ENCODE data around the gene S100A2.

DNA sequence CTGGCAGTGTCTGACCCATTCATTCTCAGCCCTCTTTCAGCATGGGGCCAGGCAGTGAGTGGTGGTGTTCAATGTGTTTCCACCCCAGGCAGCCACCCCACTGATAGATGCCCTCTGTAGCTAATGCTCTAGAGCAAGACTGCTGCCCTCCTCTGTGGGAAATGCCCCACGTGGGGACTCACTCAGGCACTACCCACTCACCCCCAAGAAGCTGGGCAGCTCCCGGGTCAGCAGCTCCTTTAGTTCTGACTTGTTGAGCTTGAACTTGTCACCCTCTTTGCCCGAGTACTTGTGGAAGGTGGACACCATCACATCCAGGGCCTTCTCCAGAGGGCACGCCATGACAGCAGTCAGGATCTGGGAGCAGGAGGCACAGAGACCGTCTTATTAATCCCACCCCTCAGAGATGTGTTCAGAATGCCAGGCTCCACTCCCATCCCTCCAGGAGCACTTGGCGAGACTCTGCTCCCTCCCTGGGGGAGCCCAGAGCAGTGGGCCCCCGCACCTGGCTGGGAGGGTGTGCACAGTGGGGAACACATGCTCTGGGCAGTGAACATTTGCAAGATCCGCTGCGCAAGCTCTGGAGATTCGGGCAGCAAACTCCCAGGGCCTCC lies 21.1 kb downstream of the S100A2 start:
- TF ChIP-seq, protein P1, sequence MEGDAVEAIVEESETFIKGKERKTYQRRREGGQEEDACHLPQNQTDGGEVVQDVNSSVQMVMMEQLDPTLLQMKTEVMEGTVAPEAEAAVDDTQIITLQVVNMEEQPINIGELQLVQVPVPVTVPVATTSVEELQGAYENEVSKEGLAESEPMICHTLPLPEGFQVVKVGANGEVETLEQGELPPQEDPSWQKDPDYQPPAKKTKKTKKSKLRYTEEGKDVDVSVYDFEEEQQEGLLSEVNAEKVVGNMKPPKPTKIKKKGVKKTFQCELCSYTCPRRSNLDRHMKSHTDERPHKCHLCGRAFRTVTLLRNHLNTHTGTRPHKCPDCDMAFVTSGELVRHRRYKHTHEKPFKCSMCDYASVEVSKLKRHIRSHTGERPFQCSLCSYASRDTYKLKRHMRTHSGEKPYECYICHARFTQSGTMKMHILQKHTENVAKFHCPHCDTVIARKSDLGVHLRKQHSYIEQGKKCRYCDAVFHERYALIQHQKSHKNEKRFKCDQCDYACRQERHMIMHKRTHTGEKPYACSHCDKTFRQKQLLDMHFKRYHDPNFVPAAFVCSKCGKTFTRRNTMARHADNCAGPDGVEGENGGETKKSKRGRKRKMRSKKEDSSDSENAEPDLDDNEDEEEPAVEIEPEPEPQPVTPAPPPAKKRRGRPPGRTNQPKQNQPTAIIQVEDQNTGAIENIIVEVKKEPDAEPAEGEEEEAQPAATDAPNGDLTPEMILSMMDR (IDR thresholded peaks at IDR 0.05; ENCODE audit: insufficient read depth, low read length, poor library complexity, severe bottlenecking): no peak
- TF ChIP-seq EZH2phosphoT487 (conservative IDR thresholded peaks at IDR 0.05; ENCODE audit: low read length): no peak
